Left ventricle myocardium inferior (tissue), 1 donor: Measurements from ENCODE around the gene PRMT1. TPM values are rescaled to one million over a fixed set of nuclear protein-coding genes. Genes with fewer than 3 reads are reported as not detected.

Experiments used
- DNase-seq: peaks from one replicate; pipeline ENCODE4 v3.0.0-alpha.2; 2020
- H3K27ac ChIP-seq: fragments of 200-600 bp; replicated peaks from 2 replicates; pipeline ENCODE4 v1.8.0; 2021
- H3K27me3 ChIP-seq: fragments of 200-600 bp; 2 replicates; pipeline ENCODE4 v1.8.0; 2021; ENCODE audit warnings: low read depth
- H3K36me3 ChIP-seq: fragments of 200-600 bp; 2 replicates; pipeline ENCODE4 v1.8.0; 2021
- H3K4me1 ChIP-seq: fragments of 200-600 bp; 2 replicates; pipeline ENCODE4 v1.8.0; 2021
- H3K4me3 ChIP-seq: fragments of 200-600 bp; 2 replicates; pipeline ENCODE4 v1.8.0; 2021; ENCODE audit warnings: mild to moderate bottlenecking, moderate library complexity
- H3K9me3 ChIP-seq: fragments of 200-600 bp; replicated peaks from 2 replicates; pipeline ENCODE4 v1.8.0; 2021
- intact Hi-C: fragments of 100-400 bp; cut with micrococcal nuclease; formaldehyde crosslinking; loops from one replicate; pipeline ENCODE4 v1.11.0; 2022
- total RNA-seq: library from RNA; stranded (reverse); fragmentation: NEBNext Ultra II Directional; extraction: Animal tissue kit (Norgen Biotek cat#: 25700); gene quantifications from one replicate; pipeline ENCODE4 v1.2.1, GENCODE V29; 2021
- TF ChIP-seq, protein P1 (sequence below): fragments of 200-600 bp; IDR thresholded peaks from 2 replicates; pipeline ENCODE4 v1.8.0; 2021; ENCODE audit warnings: antibody characterized with exemption, mild to moderate bottlenecking, borderline replicate concordance
- donor health status: DM: no; HTN: yes; CAD: no; lungs with severe emphysema.

Gene PRMT1
- total RNA-seq, 1 donor from 2014 or later: 112 TPM

DNA sequence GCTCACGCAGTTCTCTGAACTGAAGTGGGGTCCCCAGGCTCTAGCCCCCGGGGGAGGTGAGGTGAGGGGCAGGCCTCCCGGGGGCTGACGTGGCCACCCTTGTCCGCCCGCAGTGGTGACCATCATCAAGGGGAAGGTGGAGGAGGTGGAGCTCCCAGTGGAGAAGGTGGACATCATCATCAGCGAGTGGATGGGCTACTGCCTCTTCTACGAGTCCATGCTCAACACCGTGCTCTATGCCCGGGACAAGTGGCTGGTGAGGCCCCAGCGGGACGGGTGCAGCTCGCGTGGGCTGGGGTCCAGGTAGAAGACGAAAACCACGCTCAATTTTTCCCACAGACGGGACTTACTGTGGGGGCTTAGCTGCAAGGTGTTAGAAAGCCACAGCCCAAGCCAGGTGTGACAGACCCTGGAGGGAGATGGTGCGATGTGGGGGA, 6.8 kb downstream of the PRMT1 start:
- DNase-seq: no peak
- Histone ChIP-seq H3K27ac (no peak overlapping the region), H3K9me3 (no peaks in the 10 kb centered on the region), H3K36me3 (peaks cover 74% of the 10 kb centered on the region), H3K27me3 (no peaks in the 10 kb centered on the region), H3K4me1 (peaks cover 74% of the 10 kb centered on the region), H3K4me3 (no peak overlapping the region)
- TF ChIP-seq, protein P1, sequence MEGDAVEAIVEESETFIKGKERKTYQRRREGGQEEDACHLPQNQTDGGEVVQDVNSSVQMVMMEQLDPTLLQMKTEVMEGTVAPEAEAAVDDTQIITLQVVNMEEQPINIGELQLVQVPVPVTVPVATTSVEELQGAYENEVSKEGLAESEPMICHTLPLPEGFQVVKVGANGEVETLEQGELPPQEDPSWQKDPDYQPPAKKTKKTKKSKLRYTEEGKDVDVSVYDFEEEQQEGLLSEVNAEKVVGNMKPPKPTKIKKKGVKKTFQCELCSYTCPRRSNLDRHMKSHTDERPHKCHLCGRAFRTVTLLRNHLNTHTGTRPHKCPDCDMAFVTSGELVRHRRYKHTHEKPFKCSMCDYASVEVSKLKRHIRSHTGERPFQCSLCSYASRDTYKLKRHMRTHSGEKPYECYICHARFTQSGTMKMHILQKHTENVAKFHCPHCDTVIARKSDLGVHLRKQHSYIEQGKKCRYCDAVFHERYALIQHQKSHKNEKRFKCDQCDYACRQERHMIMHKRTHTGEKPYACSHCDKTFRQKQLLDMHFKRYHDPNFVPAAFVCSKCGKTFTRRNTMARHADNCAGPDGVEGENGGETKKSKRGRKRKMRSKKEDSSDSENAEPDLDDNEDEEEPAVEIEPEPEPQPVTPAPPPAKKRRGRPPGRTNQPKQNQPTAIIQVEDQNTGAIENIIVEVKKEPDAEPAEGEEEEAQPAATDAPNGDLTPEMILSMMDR: no peak
- intact Hi-C loops: no loop called here

DNA sequence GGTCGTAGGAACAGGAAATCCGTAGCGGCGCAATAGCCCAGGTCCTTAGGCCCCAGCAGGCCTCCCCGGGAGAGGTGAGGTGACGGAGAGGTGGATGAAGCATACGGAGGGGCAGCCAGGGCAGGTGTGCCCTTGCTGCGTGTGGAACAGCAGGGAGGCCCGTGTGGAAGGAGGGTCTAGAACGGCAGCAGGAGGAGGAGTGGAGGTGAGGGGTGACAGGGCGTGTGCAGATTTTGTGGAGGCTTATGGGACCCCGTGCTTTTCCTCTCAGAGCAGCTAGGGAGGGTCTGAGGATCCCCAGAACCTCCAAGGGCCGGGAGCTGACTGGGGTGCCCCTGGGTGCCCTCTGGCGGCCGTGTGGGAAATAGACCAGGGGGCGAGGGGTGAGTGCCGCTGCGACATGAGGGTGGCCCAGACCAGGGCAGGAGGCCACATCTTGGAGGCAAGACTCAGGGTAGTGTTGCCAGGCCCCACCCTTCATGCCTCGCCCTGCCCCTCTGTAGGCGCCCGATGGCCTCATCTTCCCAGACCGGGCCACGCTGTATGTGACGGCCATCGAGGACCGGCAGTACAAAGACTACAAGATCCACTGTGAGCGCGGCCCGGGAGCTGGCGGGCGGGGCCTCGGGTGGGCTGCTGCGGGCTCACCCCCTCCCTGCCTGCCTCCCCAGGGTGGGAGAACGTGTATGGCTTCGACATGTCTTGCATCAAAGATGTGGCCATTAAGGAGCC, 7.3 kb downstream of the PRMT1 start:
- H3K4me1 ChIP-seq: peaks cover 74% of the 10 kb centered on the region
- no peak overlapping the region for H3K4me3 ChIP-seq
- no peak for DNase-seq
- H3K27ac ChIP-seq: peak overlapping the region; percentile 12
- H3K27me3 ChIP-seq: peaks cover 2% of the 10 kb centered on the region
- H3K9me3 ChIP-seq: no peaks in the 10 kb centered on the region
- TF ChIP-seq, protein P1: peak; percentile 41
- intact Hi-C loops: no loop called here
- H3K36me3 ChIP-seq: peaks cover 74% of the 10 kb centered on the region

DNA sequence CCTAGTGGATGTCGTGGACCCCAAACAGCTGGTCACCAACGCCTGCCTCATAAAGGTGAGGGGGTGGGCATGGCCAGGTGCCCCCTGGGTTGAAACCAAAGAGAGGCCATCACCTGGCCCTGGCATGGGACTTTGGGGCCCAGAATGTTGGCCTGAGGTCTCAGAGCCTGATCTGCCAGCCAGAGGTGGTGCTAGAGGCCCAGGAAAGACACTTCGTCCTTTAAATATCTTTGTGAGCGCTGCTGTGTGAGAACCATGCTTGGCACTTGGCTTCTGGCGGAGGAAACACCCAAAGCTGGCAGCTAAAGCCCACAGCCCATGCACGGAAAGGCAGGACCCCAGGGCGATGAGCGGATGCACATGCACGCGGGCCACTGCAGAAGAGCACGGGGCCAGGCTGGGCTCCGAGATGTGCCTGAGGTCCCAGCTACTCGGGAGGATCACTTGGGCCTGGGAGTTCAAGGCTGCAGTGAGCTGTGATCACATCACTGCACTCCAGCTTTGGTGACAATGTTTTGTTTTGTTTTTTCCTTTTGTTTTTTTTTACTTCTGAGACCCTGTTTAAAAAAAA, 8.0 kb downstream of the PRMT1 start:
- Histone ChIP-seq H3K9me3 (no peaks in the 10 kb centered on the region), H3K27me3 (peaks cover 7% of the 10 kb centered on the region), H3K4me1 (peaks cover 74% of the 10 kb centered on the region), H3K4me3 (no peak overlapping the region), H3K27ac (peak overlapping the region; percentile 12), H3K36me3 (peaks cover 74% of the 10 kb centered on the region)
- no peak for DNase-seq
- TF ChIP-seq, protein P1: no peak
- intact Hi-C loops: no loop called here

DNA sequence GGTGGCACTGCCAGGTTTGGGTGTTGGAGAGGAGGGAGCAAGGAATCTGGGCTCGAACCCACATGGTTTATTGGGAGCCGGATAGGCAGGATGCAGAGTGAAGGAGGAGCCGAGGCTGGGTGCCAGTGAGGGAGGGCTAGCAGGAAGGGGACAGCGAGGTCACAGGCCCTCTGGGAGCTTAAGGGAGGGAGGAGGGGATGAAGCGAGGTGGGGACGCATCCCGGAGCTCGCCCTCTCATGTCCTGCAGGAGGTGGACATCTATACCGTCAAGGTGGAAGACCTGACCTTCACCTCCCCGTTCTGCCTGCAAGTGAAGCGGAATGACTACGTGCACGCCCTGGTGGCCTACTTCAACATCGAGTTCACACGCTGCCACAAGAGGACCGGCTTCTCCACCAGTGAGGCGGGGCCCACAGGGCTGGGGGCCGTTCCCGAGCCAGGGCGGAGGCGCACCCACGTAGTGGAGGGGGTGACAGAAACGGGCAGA, 8.8 kb downstream of the PRMT1 start:
- no peaks in the 10 kb centered on the region for H3K9me3 ChIP-seq
- peaks cover 11% of the 10 kb centered on the region for H3K27me3 ChIP-seq
- peak overlapping the region; percentile 17 for H3K4me3 ChIP-seq
- DNase-seq: no peak
- H3K27ac ChIP-seq: peak overlapping the region; percentile 81
- H3K4me1 ChIP-seq: peaks cover 74% of the 10 kb centered on the region
- peaks cover 73% of the 10 kb centered on the region for H3K36me3 ChIP-seq
- TF ChIP-seq, protein P1: no peak
- intact Hi-C loops: no loop called here

DNA sequence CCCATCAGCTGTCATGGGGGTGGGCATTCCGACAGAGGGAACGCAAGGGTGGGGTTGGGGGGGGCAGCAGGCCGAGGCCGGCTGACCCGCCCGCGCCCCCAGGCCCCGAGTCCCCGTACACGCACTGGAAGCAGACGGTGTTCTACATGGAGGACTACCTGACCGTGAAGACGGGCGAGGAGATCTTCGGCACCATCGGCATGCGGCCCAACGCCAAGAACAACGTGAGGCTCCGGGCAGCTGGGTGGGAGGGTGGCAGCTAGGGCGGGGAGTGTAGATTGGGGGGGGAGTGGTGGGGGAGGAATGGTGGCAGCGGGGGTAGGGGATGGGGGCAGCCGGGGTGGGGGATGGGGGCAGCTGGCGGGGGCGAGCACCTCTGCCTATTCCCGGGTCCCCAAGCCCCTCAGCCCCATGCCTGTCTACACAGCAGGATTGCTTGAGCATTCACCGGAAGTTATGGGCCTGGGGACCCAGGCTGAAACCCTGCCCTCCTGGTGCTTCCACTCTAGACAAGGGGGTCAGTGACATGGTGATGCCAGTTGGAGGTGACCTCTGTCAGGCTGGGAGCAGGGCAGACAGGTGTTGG, 9.5 kb downstream of the PRMT1 start:
- H3K4me1 ChIP-seq: peaks cover 73% of the 10 kb centered on the region

More for the DNA sequence above, 9.5 kb downstream of the PRMT1 start:
- no peak overlapping the region for H3K4me3 ChIP-seq
- H3K27ac ChIP-seq: peak overlapping the region; percentile 81
- TF ChIP-seq, protein P1: no peak
- peaks cover 66% of the 10 kb centered on the region for H3K36me3 ChIP-seq
- H3K27me3 ChIP-seq: peaks cover 11% of the 10 kb centered on the region
- intact Hi-C loops: no loop called here
- H3K9me3 ChIP-seq: no peaks in the 10 kb centered on the region
- DNase-seq: no peak
